Sigmoid colon (tissue), 7 donors: Measurements from ENCODE around the gene GATA2. TPM values are rescaled to one million over a fixed set of nuclear protein-coding genes. Genes with fewer than 3 reads are reported as not detected.

Experiments
- DNase-seq: peaks from one replicate; pipeline ENCODE4 v3.0.0-alpha.2; 2019
- H3K27ac ChIP-seq, 4 donors: fragments of 200-600 bp; sonication (generic); one replicate each; pipeline ENCODE4 v1.5.1; 2016 to 2019; ENCODE audit warnings: mild to moderate bottlenecking in 1 of 4
- H3K27me3 ChIP-seq, 3 donors: fragments of 200-600 bp; sonication (generic); one replicate each; pipeline ENCODE4 v1.5.1; 2019; ENCODE audit warnings: mild to moderate bottlenecking in 1 of 3
- H3K36me3 ChIP-seq, 4 donors: fragments of 200-600 bp; sonication (generic); one replicate each; pipeline ENCODE4 v1.5.1; 2016 to 2019
- H3K4me1 ChIP-seq, 4 donors: fragments of 200-600 bp; sonication (generic); one replicate each; pipeline ENCODE4 v1.5.1; 2017 to 2019
- H3K4me3 ChIP-seq, 4 donors: fragments of 200-600 bp; sonication (generic); one replicate each; pipeline ENCODE4 v1.5.1; 2017 to 2019; ENCODE audit warnings: mild to moderate bottlenecking in 2 of 4, moderate library complexity in 1 of 4
- H3K9me3 ChIP-seq, 4 donors: fragments of 200-600 bp in 3 of 4; sonication (generic) in 3 of 4; one replicate each; pipeline versions ENCODE4 v1.5.1 to v1.6.1; 2013 to 2019
- CTCF ChIP-seq, 4 experiments: fragments of 450-650 bp in 3 of 4; fragments of 200-600 bp in 1 of 4; IDR thresholded peaks; one replicate each; pipeline ENCODE4 v1.5.1; 2016 to 2019; ENCODE audit warnings: antibody characterized with exemption in 4 of 4, mild to moderate bottlenecking in 3 of 4, moderate library complexity in 2 of 4
- EP300 ChIP-seq, 4 donors: sonication (generic); formaldehyde crosslinking; IDR thresholded peaks; one replicate each; pipeline ENCODE4 v1.6.1; 2017; ENCODE audit warnings: antibody characterized with exemption in 4 of 4
- POLR2A ChIP-seq, 2 donors: fragments of 450-650 bp; IDR thresholded peaks; one replicate each; pipeline ENCODE4 v1.6.1; 2016; ENCODE audit warnings: antibody characterized with exemption in 2 of 2, mild to moderate bottlenecking in 2 of 2, moderate library complexity in 2 of 2
- POLR2AphosphoS5 ChIP-seq, 4 donors: sonication (generic); formaldehyde crosslinking; IDR thresholded peaks; one replicate each; pipeline ENCODE4 v1.6.1; 2017; ENCODE audit warnings: antibody characterized with exemption in 4 of 4
- WGBS, 2 donors: extraction: QIAGEN DNeasy Blood & Tissue Kit; methylation state at CpG; one replicate each; pipeline ENCODE4 v1.1.7; 2013; 5-methylcytosine and 5-hydroxymethylcytosine counted together
- intact Hi-C: fragments of 100-400 bp; cut with DNase I; formaldehyde crosslinking; loops from one replicate; pipeline ENCODE4 v1.15.1; 2023
- polyA plus RNA-seq, 3 donors: library from polyadenylated mRNA; stranded (reverse); fragments of 200-250 nt; gene quantifications; one replicate each; pipeline ENCODE4 v1.2.3, GENCODE V29; 2013
- total RNA-seq, 4 donors: library from RNA; depleted of rRNA; stranded (reverse); fragments of >200 nt; gene quantifications; one replicate each; pipeline ENCODE4 v1.1.0, GENCODE V29; 2016
- donor health status: healthy with polysubstance abuse.
- donor health status: Bipolar disorder and iron deficiency.
- donor health status: healthy.

GATA2 gene
- total RNA-seq (1 to 10 TPM; 2.1 to 6.6 (median 5.0) TPM), polyA plus RNA-seq (1 to 10 TPM in 2 of 3 donors, under 1 TPM in 1; 0.46 to 5.2 (median 1.8) TPM)

- peaks cover 71 to 100% (median 100%) of the 10 kb centered on the region in 3 donors for H3K27me3 ChIP-seq
- peak; percentile 59 for DNase-seq
Observed at GRCh38 chr3:128492671-128493569, at the start of gene GATA2. Gene GATA2 (minus strand): TSS chr3:128493201. CDS start chr3:128487031, 6,170 bp downstream.

GRCh38 chr3:128541246-128541645 lies 48.2 kb upstream of the GATA2 start:
- H3K4me3 ChIP-seq: no peak overlapping the region
- no peaks in the 10 kb centered on the region for H3K36me3 ChIP-seq
- no peak overlapping the region for H3K27ac ChIP-seq
- H3K27me3 ChIP-seq: peaks cover 0 to 4% (median 0%) of the 10 kb centered on the region in 3 donors
- TF ChIP-seq CTCF (IDR thresholded peaks at IDR 0.05) (no peak), POLR2A (IDR thresholded peaks at IDR 0.05) (no peak), EP300 (IDR thresholded peaks at IDR 0.05) (no peak), POLR2AphosphoS5 (IDR thresholded peaks at IDR 0.05) (no peak)
- H3K9me3 ChIP-seq: peaks cover 0 to 3% (median 0%) of the 10 kb centered on the region in 4 donors
- WGBS, 2 donors: 91% methylated on average over 2 of the region's 2 CpGs
- DNase-seq: no peak
- H3K4me1 ChIP-seq: no peaks in the 10 kb centered on the region
- intact Hi-C loops: no loop called here

More at GRCh38 chr3:128492671-128493569, at the start of gene GATA2:
- intact Hi-C loops: no loop called here
- TF ChIP-seq POLR2AphosphoS5 (IDR thresholded peaks at IDR 0.05) (no peak), CTCF (IDR thresholded peaks at IDR 0.05) (no peak), POLR2A (IDR thresholded peaks at IDR 0.05) (no peak), EP300 (IDR thresholded peaks at IDR 0.05) (no peak)
- Histone ChIP-seq H3K4me1 (peaks cover 0 to 68% (median 62%) of the 10 kb centered on the region in 4 donors), H3K27ac (no peak within 1 kb of the TSS), H3K4me3 (peak within 1 kb of the TSS in 1 of 4 donors; percentile 3), H3K9me3 (no peaks in the 10 kb centered on the region), H3K36me3 (no peaks in the 10 kb centered on the region)
- WGBS, 2 donors: 4 to 9% methylated on average over 78 of the region's 78 CpGs

- WGBS, 2 donors: 85 to 91% methylated on average over 3 of the region's 3 CpGs
- peaks cover 0 to 14% (median 0%) of the 10 kb centered on the region in 3 donors for H3K27me3 ChIP-seq
- no peaks in the 10 kb centered on the region for H3K4me1 ChIP-seq
- no peaks in the 10 kb centered on the region for H3K36me3 ChIP-seq
- DNase-seq: no peak
- peaks cover 0 to 3% (median 0%) of the 10 kb centered on the region in 4 donors for H3K9me3 ChIP-seq
- TF ChIP-seq EP300 (IDR thresholded peaks at IDR 0.05) (no peak), POLR2A (IDR thresholded peaks at IDR 0.05) (no peak), CTCF (IDR thresholded peaks at IDR 0.05) (no peak), POLR2AphosphoS5 (IDR thresholded peaks at IDR 0.05) (no peak)
- H3K4me3 ChIP-seq: no peak overlapping the region
- intact Hi-C loops: no loop called here
- H3K27ac ChIP-seq: no peak overlapping the region
Observed at GRCh38 chr3:128539376-128539775, 46.4 kb upstream of the GATA2 start.

- Histone ChIP-seq H3K4me1 (no peaks in the 10 kb centered on the region), H3K27me3 (peaks cover 0 to 34% (median 8%) of the 10 kb centered on the region in 3 donors), H3K36me3 (no peaks in the 10 kb centered on the region), H3K4me3 (no peak overlapping the region), H3K27ac (no peak overlapping the region), H3K9me3 (no peaks in the 10 kb centered on the region)
- DNase-seq: no peak
- intact Hi-C loops: no loop called here
- WGBS, 2 donors: 66 to 78% methylated on average over 4 of the region's 4 CpGs
- no peak for TF ChIP-seq EP300 (IDR thresholded peaks at IDR 0.05)
- no peak for TF ChIP-seq POLR2A (IDR thresholded peaks at IDR 0.05)
- no peak for TF ChIP-seq POLR2AphosphoS5 (IDR thresholded peaks at IDR 0.05)
Observed at GRCh38 chr3:128537091-128537703, 44.2 kb upstream of the GATA2 start.
